Tibial nerve (tissue), 4 donors: ENCODE measurements around the gene DSG1. TPM values are rescaled to one million over a fixed set of nuclear protein-coding genes. Genes with fewer than 3 reads are reported as not detected.
"Not testable (repeated sequence)": the region's sequence is repeated elsewhere in the genome, so short reads cannot be mapped to it uniquely, and the experiment has no call there.

Experiments used
- DNase-seq, 2 donors: peaks; one replicate each; pipeline ENCODE4 v3.0.0-alpha.2; 2019; ENCODE audit warnings: low spot score in 2 of 2
- H3K27ac ChIP-seq, 4 donors: fragments of 200-600 bp; sonication (generic) in 3 of 4; one replicate each; pipeline ENCODE4 v1.5.1; 2017 to 2019; ENCODE audit warnings: mild to moderate bottlenecking in 1 of 4
- H3K27me3 ChIP-seq, 2 donors: fragments of 200-600 bp; sonication (generic) in 1 of 2; one replicate each; pipeline versions ENCODE4 v1.5.1 to v1.6.0; 2017 to 2019
- H3K36me3 ChIP-seq, 3 donors: fragments of 200-600 bp; sonication (generic); one replicate each; pipeline ENCODE4 v1.5.1; 2018 to 2019
- H3K4me1 ChIP-seq, 4 donors: fragments of 200-600 bp; sonication (generic) in 3 of 4; one replicate each; pipeline ENCODE4 v1.5.1; 2017 to 2019
- H3K4me3 ChIP-seq, 4 donors: fragments of 200-600 bp; sonication (generic) in 3 of 4; one replicate each; pipeline ENCODE4 v1.5.1; 2017 to 2019; ENCODE audit warnings: mild to moderate bottlenecking in 1 of 4, moderate library complexity in 1 of 4
- H3K9me3 ChIP-seq, 4 donors: fragments of 200-600 bp; sonication (generic) in 3 of 4; one replicate each; pipeline ENCODE4 v1.5.1; 2017 to 2019
- CTCF ChIP-seq, 5 experiments: fragments of 200-600 bp in 3 of 5; fragments of 450-650 bp in 2 of 5; sonication (generic) in 3 of 5; IDR thresholded peaks; one replicate each; pipeline ENCODE4 v1.5.1; 2016 to 2019; ENCODE audit warnings: antibody characterized with exemption in 5 of 5, mild to moderate bottlenecking in 3 of 5, moderate library complexity in 2 of 5
- EP300 ChIP-seq, 2 donors: sonication (generic); formaldehyde crosslinking; IDR thresholded peaks; one replicate each; pipeline ENCODE4 v1.6.1; 2017; ENCODE audit warnings: antibody characterized with exemption in 2 of 2, mild to moderate bottlenecking in 1 of 2
- POLR2A ChIP-seq, 2 donors: fragments of 450-650 bp; IDR thresholded peaks; one replicate each; pipeline ENCODE4 v1.6.1; 2017; ENCODE audit warnings: antibody characterized with exemption in 2 of 2, mild to moderate bottlenecking in 2 of 2, moderate library complexity in 2 of 2
- WGBS, 2 donors: methylation state at CpG; one replicate each; pipeline ENCODE4 v1.1.5; 2018; 5-methylcytosine and 5-hydroxymethylcytosine counted together
- total RNA-seq, 4 donors: library from RNA; depleted of rRNA; stranded (reverse); fragments of >200 nt; gene quantifications; one replicate each; pipeline ENCODE4 v1.1.0, GENCODE V29; 2016

The DSG1 gene
- total RNA-seq, 4 donors from 2014 or later, result not detected

- Histone ChIP-seq H3K27ac (no peak overlapping the region), H3K27me3 (no peaks in the 10 kb centered on the region), H3K4me1 (no peaks in the 10 kb centered on the region), H3K9me3 (no peaks in the 10 kb centered on the region), H3K4me3 (no peak overlapping the region), H3K36me3 (no peaks in the 10 kb centered on the region)
- TF ChIP-seq CTCF (IDR thresholded peaks at IDR 0.05) (no peak), POLR2A (IDR thresholded peaks at IDR 0.05) (no peak), EP300 (IDR thresholded peaks at IDR 0.05) (no peak)
- DNase-seq, result no peak
Observed at GRCh38 chr18:31281437-31281836, 36.5 kb upstream of the DSG1 start.

GRCh38 chr18:31289446-31289845 is 28.5 kb upstream of the DSG1 start:
- 48 to 71% methylated on average over 3 of the region's 3 CpGs for WGBS, 2 donors
- not testable (repeated sequence) for H3K36me3 ChIP-seq
- peaks cover 0 to 24% (median 2%) of the 10 kb centered on the region in 4 donors for H3K9me3 ChIP-seq

GRCh38 chr18:31291688-31292087 is 26.3 kb upstream of the DSG1 start:
- H3K27me3 ChIP-seq, result no peaks in the 10 kb centered on the region
- H3K36me3 ChIP-seq, result no peaks in the 10 kb centered on the region
- no peak overlapping the region for H3K27ac ChIP-seq
- H3K9me3 ChIP-seq, result peaks cover 0 to 24% (median 2%) of the 10 kb centered on the region in 4 donors
- no peak overlapping the region for H3K4me3 ChIP-seq
- TF ChIP-seq CTCF (IDR thresholded peaks at IDR 0.05) (no peak), EP300 (IDR thresholded peaks at IDR 0.05) (no peak), POLR2A (IDR thresholded peaks at IDR 0.05) (no peak)
- DNase-seq, result no peak
- no peaks in the 10 kb centered on the region for H3K4me1 ChIP-seq

More at GRCh38 chr18:31289446-31289845, 28.5 kb upstream of the DSG1 start:
- not testable (repeated sequence) for H3K4me1 ChIP-seq, H3K27ac ChIP-seq, H3K27me3 ChIP-seq, DNase-seq, H3K4me3 ChIP-seq

- 84 to 87% methylated on average over 5 of the region's 5 CpGs for WGBS, 2 donors
- TF ChIP-seq EP300 (IDR thresholded peaks at IDR 0.05), result no peak
- no peak for TF ChIP-seq POLR2A (IDR thresholded peaks at IDR 0.05)
- TF ChIP-seq CTCF (IDR thresholded peaks at IDR 0.05), result no peak
- no peak overlapping the region for H3K27ac ChIP-seq
Observed at GRCh38 chr18:31294199-31294747, 23.7 kb upstream of the DSG1 start.

GRCh38 chr18:31297248-31297647 is 20.7 kb upstream of the DSG1 start:
- Histone ChIP-seq H3K4me3 (no peak overlapping the region), H3K27ac (no peak overlapping the region), H3K9me3 (peaks cover 0 to 3% (median 0%) of the 10 kb centered on the region in 4 donors), H3K36me3 (no peaks in the 10 kb centered on the region), H3K4me1 (peaks cover 0 to 7% (median 0%) of the 10 kb centered on the region in 4 donors), H3K27me3 (no peaks in the 10 kb centered on the region)
- TF ChIP-seq CTCF (IDR thresholded peaks at IDR 0.05) (no peak), EP300 (IDR thresholded peaks at IDR 0.05) (no peak), POLR2A (IDR thresholded peaks at IDR 0.05) (no peak)
- DNase-seq, result no peak
- 95 to 97% methylated on average over 2 of the region's 2 CpGs for WGBS, 2 donors

More at GRCh38 chr18:31294199-31294747, 23.7 kb upstream of the DSG1 start:
- DNase-seq, result no peak
- peaks cover 0 to 21% (median 2%) of the 10 kb centered on the region in 4 donors for H3K9me3 ChIP-seq
- no peaks in the 10 kb centered on the region for H3K36me3 ChIP-seq
- H3K4me1 ChIP-seq, result no peaks in the 10 kb centered on the region
- H3K4me3 ChIP-seq, result no peak overlapping the region
- H3K27me3 ChIP-seq, result no peaks in the 10 kb centered on the region

- Histone ChIP-seq H3K27ac (no peak overlapping the region), H3K9me3 (no peaks in the 10 kb centered on the region), H3K27me3 (no peaks in the 10 kb centered on the region), H3K4me3 (no peak overlapping the region), H3K36me3 (no peaks in the 10 kb centered on the region), H3K4me1 (peaks cover 0 to 7% (median 0%) of the 10 kb centered on the region in 4 donors)
- no peak for DNase-seq
- TF ChIP-seq CTCF (IDR thresholded peaks at IDR 0.05) (no peak), POLR2A (IDR thresholded peaks at IDR 0.05) (no peak), EP300 (IDR thresholded peaks at IDR 0.05) (no peak)
- WGBS, 2 donors, result 66 to 68% methylated on average over 3 of the region's 3 CpGs
Observed at GRCh38 chr18:31301201-31301655, 16.7 kb upstream of the DSG1 start.
